HCT116 (cell line): ENCODE measurements around the gene ETFA. TPM values are rescaled to one million over a fixed set of nuclear protein-coding genes. Genes with fewer than 3 reads are reported as not detected.

Experiments used
- ATAC-seq: fragments of 200-7000 bp; cut with Tn5 transposase; 2 replicates; pipeline ENCODE4 v1.9.1; 2020; ENCODE audit warnings: mild to moderate bottlenecking, moderate library complexity
- BruUV-seq: library from RNA; stranded (reverse); fragments of 400-500 nt; replicated peaks from 2 replicates; lab custom pipeline; 2021; lab: Mats Ljungman, UMichigan
- CTCF ChIA-PET: fragments of 300-600 bp; sonication (Branson Sonifier 250); formaldehyde crosslinking; loops from one replicate; lab custom pipeline; 2021; ENCODE audit warnings: antibody characterized with exemption; lab: Charles Lee
- POLR2A ChIA-PET: fragments of 300-600, 350-600 bp; sonication (Branson Sonifier 250); formaldehyde crosslinking; loops from one replicate; lab custom pipeline; 2021; ENCODE audit warnings: antibody characterized with exemption; lab: Charles Lee
- RAD21 ChIA-PET, 2 experiments: fragments of 300-600 bp; sonication (Branson Sonifier 250); formaldehyde crosslinking; loops; one replicate each; lab custom pipeline; 2023; ENCODE audit warnings: low total read pairs in 2 of 2; ENCODE audit not compliant: uncharacterized antibody in 2 of 2, unreplicated experiment in 2 of 2, low non-redundant PET in 1 of 2; lab: Charles Lee
- DNase-seq: peaks from one replicate; pipeline ENCODE4 v3.0.0-alpha.2; 2010; ENCODE audit warnings: low read depth, low spot score
- H2AFZ ChIP-seq: fragments of 200-600 bp; shearing (Covaris generic), sonication (generic); 2 replicates; pipeline ENCODE4 v1.6.1; 2017; ENCODE audit warnings: low read depth, mixed run types, mixed read lengths, antibody characterized with exemption, low read length; ENCODE audit not compliant: poor library complexity, severe bottlenecking
- H3K27ac ChIP-seq: 2 replicates; pipeline ENCODE4 v1.5.1; 2012; ENCODE audit warnings: low read depth, low read length
- H3K27me3 ChIP-seq: fragments of 200-600 bp; sonication (generic); 2 replicates; pipeline ENCODE4 v1.6.1; 2016; ENCODE audit warnings: mixed run types, low read length, mixed read lengths; ENCODE audit not compliant: insufficient read depth
- H3K36me3 ChIP-seq, 2 experiments: fragments of 200-500 bp in 1 of 2; fragments of 200-600 bp in 1 of 2; sonication (Bioruptor generic) in 1 of 2; sonication (generic) in 1 of 2; 2 replicates each; pipeline versions ENCODE4 v1.5.1 to v1.6.1; 2014 to 2016; ENCODE audit warnings: low read length in 2 of 2, inconsistent platforms in 1 of 2, mixed read lengths in 1 of 2, mixed run types in 1 of 2; ENCODE audit not compliant: insufficient read depth in 2 of 2, control insufficient read depth in 1 of 2
- H3K4me1 ChIP-seq, 2 experiments: fragments of 200-600 bp in 1 of 2; sonication (generic) in 1 of 2; 2 replicates each; pipeline versions ENCODE4 v1.5.1 to v1.6.1; 2012 to 2017; ENCODE audit warnings: low read length in 2 of 2, inconsistent platforms in 1 of 2, mild to moderate bottlenecking in 1 of 2, mixed read lengths in 1 of 2, mixed run types in 1 of 2, moderate library complexity in 1 of 2; ENCODE audit not compliant: insufficient read depth in 2 of 2, control insufficient read depth in 1 of 2
- H3K4me2 ChIP-seq: fragments of 200-600 bp; sonication (generic); 2 replicates; pipeline ENCODE4 v1.6.1; 2017; ENCODE audit warnings: mixed run types, low read length, mixed read lengths
- H3K4me3 ChIP-seq, 2 experiments: fragments of 200-600 bp in 1 of 2; sonication (generic) in 1 of 2; replicated peaks in 1 of 2; 2 replicates each; pipeline ENCODE4 v1.5.1; 2011 to 2016; ENCODE audit warnings: low read length in 2 of 2, control low read depth in 1 of 2, low read depth in 1 of 2, mild to moderate bottlenecking in 1 of 2, mixed read lengths in 1 of 2, mixed run types in 1 of 2
- H3K79me2 ChIP-seq: fragments of 200-600 bp; sonication (generic); 2 replicates; pipeline ENCODE4 v1.6.1; 2017; ENCODE audit warnings: mild to moderate bottlenecking, mixed run types, low read length, moderate library complexity, mixed read lengths; ENCODE audit not compliant: insufficient read depth
- H3K9ac ChIP-seq: fragments of 200-600 bp; sonication (generic); 2 replicates; pipeline ENCODE4 v1.6.1; 2016; ENCODE audit warnings: low read length, mixed read lengths
- H3K9me2 ChIP-seq: fragments of 200-600 bp; sonication (generic), shearing (Covaris generic); 2 replicates; pipeline ENCODE4 v1.6.1; 2017; ENCODE audit warnings: mixed run types, mild to moderate bottlenecking, moderate library complexity; ENCODE audit not compliant: insufficient read depth
- H3K9me3 ChIP-seq, 2 experiments: fragments of 200-500 bp in 1 of 2; fragments of 200-600 bp in 1 of 2; sonication (Bioruptor generic) in 1 of 2; sonication (generic) in 1 of 2; 2 replicates each; pipeline ENCODE4 v1.6.1; 2014 to 2017; ENCODE audit warnings: low read length in 2 of 2, mixed read lengths in 2 of 2, inconsistent platforms in 1 of 2, low read depth in 1 of 2, mild to moderate bottlenecking in 1 of 2, mixed run types in 1 of 2, moderate library complexity in 1 of 2; ENCODE audit not compliant: control insufficient read depth in 1 of 2, insufficient read depth in 1 of 2
- H4K20me1 ChIP-seq: fragments of 200-600 bp; sonication (generic), shearing (Covaris generic); 2 replicates; pipeline ENCODE4 v1.6.1; 2017; ENCODE audit warnings: mixed run types, mild to moderate bottlenecking, moderate library complexity; ENCODE audit not compliant: insufficient read depth
- CBX3 ChIP-seq: IDR thresholded peaks from 2 replicates; pipeline ENCODE4 v1.6.1; 2012; ENCODE audit warnings: low read depth
- EZH2 ChIP-seq: fragments of 200-600 bp; sonication (generic); IDR thresholded peaks from 2 replicates; pipeline ENCODE4 v1.6.1; 2017; ENCODE audit warnings: antibody characterized with exemption, mixed run types
- EZH2phosphoT487 ChIP-seq: fragments of 200-600 bp; IDR thresholded peaks from 2 replicates; pipeline ENCODE4 v1.6.1; 2018; ENCODE audit warnings: antibody characterized with exemption, borderline replicate concordance
- FOSL1 ChIP-seq: IDR thresholded peaks from 2 replicates; pipeline ENCODE4 v1.6.1; 2012; ENCODE audit warnings: low read depth
- POLR2AphosphoS5 ChIP-seq: IDR thresholded peaks from 2 replicates; pipeline ENCODE4 v1.6.1; 2011; ENCODE audit warnings: mild to moderate bottlenecking, low read depth, low read length, moderate library complexity
- SP1 ChIP-seq: IDR thresholded peaks from 2 replicates; pipeline ENCODE4 v1.6.1; 2012; ENCODE audit warnings: low read depth
- SRF ChIP-seq: IDR thresholded peaks from 2 replicates; pipeline ENCODE4 v1.6.1; 2012; ENCODE audit warnings: low read depth
- TCF7L2 ChIP-seq: IDR thresholded peaks from 2 replicates; pipeline ENCODE4 v1.7.0; 2011; ENCODE audit warnings: borderline replicate concordance, inconsistent platforms; ENCODE audit not compliant: insufficient read depth, insufficient read length; ENCODE audit errors: extremely low read depth
- YY1 ChIP-seq: IDR thresholded peaks from 2 replicates; pipeline ENCODE4 v1.6.1; 2011; ENCODE audit warnings: low read length, low read depth, moderate library complexity, mild to moderate bottlenecking; ENCODE audit not compliant: insufficient replicate concordance; ENCODE audit errors: extremely low read depth
- intact Hi-C: fragments of 100-400 bp; cut with micrococcal nuclease; formaldehyde crosslinking; loops from 2 replicates; pipeline ENCODE4 v1.10.0; 2022
- total RNA-seq: library from RNA; stranded (reverse); gene quantifications from one replicate; pipeline ENCODE4 v1.2.1, GENCODE V29; 2021; ENCODE audit not compliant: unreplicated experiment
- TF ChIP-seq, protein P1 (sequence below): IDR thresholded peaks from 2 replicates; pipeline ENCODE4 v1.6.1; 2011; ENCODE audit warnings: mild to moderate bottlenecking, low read length, moderate library complexity; ENCODE audit not compliant: insufficient replicate concordance; ENCODE audit errors: extremely low read depth
- TF ChIP-seq, protein P2 (sequence below): IDR thresholded peaks from 2 replicates; pipeline ENCODE4 v1.6.1; 2012
- TF ChIP-seq, protein P3 (sequence below): IDR thresholded peaks from 2 replicates; pipeline ENCODE4 v1.6.1; 2012; ENCODE audit warnings: low read depth

The ETFA gene
- total RNA-seq, 1 experiment from 2014 or later, result 144 TPM

GRCh38 chr15:76278651-76279050, 32.6 kb downstream of the ETFA start:
- H3K27me3 ChIP-seq, result no peaks in the 10 kb centered on the region
- H3K9ac ChIP-seq, result no peak overlapping the region
- BruUV-seq, result no TSS peak
- H3K4me1 ChIP-seq, result no peaks in the 10 kb centered on the region
- H3K9me3 ChIP-seq, result no peaks in the 10 kb centered on the region
- ChIA-PET RAD21 (no interaction called here), POLR2A (no interaction called here), CTCF (no interaction called here)
- H3K9me2 ChIP-seq, result no peaks in the 10 kb centered on the region
- no peak overlapping the region for H2AFZ ChIP-seq
- H4K20me1 ChIP-seq, result 0 out of 2 replicates have a peak, but pooled peaks cover 4% of the 10 kb centered on the region
- H3K36me3 ChIP-seq, result peaks cover 12 to 36% of the 10 kb centered on the region in 2 experiments; a peak in 3 of 4 replicates
- no peak overlapping the region for H3K27ac ChIP-seq
- no peak overlapping the region for H3K4me2 ChIP-seq
- intact Hi-C loops, result no loop called here
- DNase-seq (no peak), ATAC-seq (no peak)
- H3K79me2 ChIP-seq, result no peaks in the 10 kb centered on the region
- H3K4me3 ChIP-seq, result no peak overlapping the region
- TF ChIP-seq EZH2 (no peak), EZH2phosphoT487 (no peak), FOSL1 (no peak)

DNA sequence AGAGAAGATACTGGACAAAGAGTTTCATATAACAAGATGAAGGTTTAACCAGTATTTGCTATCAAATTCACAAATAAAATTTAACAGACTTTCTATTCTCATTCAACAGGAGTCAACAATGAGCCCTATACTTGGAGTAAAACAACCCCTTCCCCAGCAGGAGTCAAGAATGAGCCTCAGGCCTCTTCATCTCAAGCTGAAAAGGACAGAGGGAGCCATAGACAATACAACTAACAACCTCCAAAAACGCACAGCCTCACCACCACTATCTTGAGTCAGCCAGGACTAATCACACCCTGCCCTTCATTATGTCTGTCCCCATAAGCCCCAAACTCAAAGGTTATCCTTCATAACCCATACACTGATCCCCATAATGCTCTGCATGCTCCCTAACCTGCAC, 36.4 kb downstream of the ETFA start:
- Histone ChIP-seq H3K9me2 (no peaks in the 10 kb centered on the region), H3K79me2 (no peaks in the 10 kb centered on the region)
- intact Hi-C loops, result no loop called here

More for the DNA sequence above, 36.4 kb downstream of the ETFA start:
- no peaks in the 10 kb centered on the region for H3K4me1 ChIP-seq
- RAD21 ChIA-PET, result no interaction called here
- no peak overlapping the region for H3K4me2 ChIP-seq
- TF ChIP-seq TCF7L2 (no peak), SRF (no peak), POLR2AphosphoS5 (no peak), YY1 (no peak), SP1 (no peak), CBX3 (no peak)
- TF ChIP-seq, protein P1, sequence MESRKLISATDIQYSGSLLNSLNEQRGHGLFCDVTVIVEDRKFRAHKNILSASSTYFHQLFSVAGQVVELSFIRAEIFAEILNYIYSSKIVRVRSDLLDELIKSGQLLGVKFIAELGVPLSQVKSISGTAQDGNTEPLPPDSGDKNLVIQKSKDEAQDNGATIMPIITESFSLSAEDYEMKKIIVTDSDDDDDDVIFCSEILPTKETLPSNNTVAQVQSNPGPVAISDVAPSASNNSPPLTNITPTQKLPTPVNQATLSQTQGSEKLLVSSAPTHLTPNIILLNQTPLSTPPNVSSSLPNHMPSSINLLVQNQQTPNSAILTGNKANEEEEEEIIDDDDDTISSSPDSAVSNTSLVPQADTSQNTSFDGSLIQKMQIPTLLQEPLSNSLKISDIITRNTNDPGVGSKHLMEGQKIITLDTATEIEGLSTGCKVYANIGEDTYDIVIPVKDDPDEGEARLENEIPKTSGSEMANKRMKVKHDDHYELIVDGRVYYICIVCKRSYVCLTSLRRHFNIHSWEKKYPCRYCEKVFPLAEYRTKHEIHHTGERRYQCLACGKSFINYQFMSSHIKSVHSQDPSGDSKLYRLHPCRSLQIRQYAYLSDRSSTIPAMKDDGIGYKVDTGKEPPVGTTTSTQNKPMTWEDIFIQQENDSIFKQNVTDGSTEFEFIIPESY, result no peak
- TF ChIP-seq, protein P2, sequence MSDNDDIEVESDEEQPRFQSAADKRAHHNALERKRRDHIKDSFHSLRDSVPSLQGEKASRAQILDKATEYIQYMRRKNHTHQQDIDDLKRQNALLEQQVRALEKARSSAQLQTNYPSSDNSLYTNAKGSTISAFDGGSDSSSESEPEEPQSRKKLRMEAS, result no peak
- TF ChIP-seq, protein P3, sequence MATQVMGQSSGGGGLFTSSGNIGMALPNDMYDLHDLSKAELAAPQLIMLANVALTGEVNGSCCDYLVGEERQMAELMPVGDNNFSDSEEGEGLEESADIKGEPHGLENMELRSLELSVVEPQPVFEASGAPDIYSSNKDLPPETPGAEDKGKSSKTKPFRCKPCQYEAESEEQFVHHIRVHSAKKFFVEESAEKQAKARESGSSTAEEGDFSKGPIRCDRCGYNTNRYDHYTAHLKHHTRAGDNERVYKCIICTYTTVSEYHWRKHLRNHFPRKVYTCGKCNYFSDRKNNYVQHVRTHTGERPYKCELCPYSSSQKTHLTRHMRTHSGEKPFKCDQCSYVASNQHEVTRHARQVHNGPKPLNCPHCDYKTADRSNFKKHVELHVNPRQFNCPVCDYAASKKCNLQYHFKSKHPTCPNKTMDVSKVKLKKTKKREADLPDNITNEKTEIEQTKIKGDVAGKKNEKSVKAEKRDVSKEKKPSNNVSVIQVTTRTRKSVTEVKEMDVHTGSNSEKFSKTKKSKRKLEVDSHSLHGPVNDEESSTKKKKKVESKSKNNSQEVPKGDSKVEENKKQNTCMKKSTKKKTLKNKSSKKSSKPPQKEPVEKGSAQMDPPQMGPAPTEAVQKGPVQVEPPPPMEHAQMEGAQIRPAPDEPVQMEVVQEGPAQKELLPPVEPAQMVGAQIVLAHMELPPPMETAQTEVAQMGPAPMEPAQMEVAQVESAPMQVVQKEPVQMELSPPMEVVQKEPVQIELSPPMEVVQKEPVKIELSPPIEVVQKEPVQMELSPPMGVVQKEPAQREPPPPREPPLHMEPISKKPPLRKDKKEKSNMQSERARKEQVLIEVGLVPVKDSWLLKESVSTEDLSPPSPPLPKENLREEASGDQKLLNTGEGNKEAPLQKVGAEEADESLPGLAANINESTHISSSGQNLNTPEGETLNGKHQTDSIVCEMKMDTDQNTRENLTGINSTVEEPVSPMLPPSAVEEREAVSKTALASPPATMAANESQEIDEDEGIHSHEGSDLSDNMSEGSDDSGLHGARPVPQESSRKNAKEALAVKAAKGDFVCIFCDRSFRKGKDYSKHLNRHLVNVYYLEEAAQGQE, result no peak
- TF ChIP-seq, all 23 proteins: peak for 0
- H3K27me3 ChIP-seq, result no peaks in the 10 kb centered on the region
- H3K4me3 ChIP-seq, result no peak overlapping the region
- BruUV-seq, result no TSS peak
- H3K9ac ChIP-seq, result no peak overlapping the region
- H3K27ac ChIP-seq, result no peak overlapping the region
- DNase-seq (no peak), ATAC-seq (no peak)
- CTCF ChIA-PET, result interaction anchor here (0.9 kb wide), 1 partner anchor 39 kb away, joined by 3 read pairs; no protein-coding TSS in a partner anchor
- peaks cover 5 to 17% of the 10 kb centered on the region in 2 experiments; a peak in 3 of 4 replicates for H3K36me3 ChIP-seq
- H2AFZ ChIP-seq, result no peak overlapping the region
- POLR2A ChIA-PET, result no interaction called here
- no peaks in the 10 kb centered on the region for H3K9me3 ChIP-seq
- 0 out of 2 replicates have a peak, but pooled peaks cover 4% of the 10 kb centered on the region for H4K20me1 ChIP-seq
